ENCODE results near the gene DNM1L. TPM values are rescaled to one million over a fixed set of nuclear protein-coding genes. Genes with fewer than 3 reads are reported as not detected.

The DNM1L gene
- total RNA-seq, 4 donors from 2014 or later: 32.8 to 83.4 (median 35.9) TPM

DNA sequence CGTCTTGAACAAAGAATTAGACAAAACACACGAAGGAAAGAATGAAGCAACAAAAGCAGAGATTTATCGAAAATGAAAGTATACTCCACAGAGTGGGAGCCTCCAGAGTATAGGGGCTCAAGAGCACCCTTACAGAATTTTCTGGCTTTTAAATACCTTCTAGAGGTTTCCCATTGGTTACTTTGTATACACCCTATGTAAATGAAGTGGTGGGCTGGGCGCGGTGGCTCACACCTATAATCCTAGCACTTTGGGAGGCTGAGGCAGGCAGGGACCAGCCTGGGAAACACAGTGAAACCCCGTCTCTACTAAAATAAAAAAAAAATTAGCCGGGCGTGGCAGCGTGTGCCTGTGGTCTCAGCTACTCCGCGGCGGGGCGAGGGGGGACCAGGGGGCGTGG, 13.1 kb upstream of the DNM1L start:
- H3K27me3 ChIP-seq: no peaks in the 10 kb centered on the region
- H3K27ac ChIP-seq: no peak overlapping the region
- no peak overlapping the region for H3K4me3 ChIP-seq

DNA sequence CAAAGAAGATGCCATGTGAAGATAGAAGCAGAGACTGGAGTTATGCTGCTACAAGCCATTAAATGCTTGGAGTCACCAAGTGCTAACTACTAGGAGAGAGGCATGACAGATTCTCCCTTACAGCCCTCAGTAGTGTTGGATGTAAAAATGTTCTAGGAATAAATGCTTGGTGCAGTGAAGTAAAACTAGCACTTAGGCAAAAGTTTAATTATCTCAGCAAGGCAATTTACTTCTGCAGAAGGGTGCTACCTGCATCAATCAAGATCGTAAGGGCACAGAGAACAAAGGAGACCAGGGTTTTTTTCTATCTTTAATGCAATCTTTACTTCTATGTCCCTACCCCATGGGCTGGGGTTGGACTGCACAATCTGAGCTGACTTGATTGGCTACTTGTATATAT, 9.5 kb upstream of the DNM1L start:
- no peak for DNase-seq (ENCODE audit: low spot score in 2 of 2)
- Histone ChIP-seq H3K27ac (no peak overlapping the region), H3K36me3 (no peaks in the 10 kb centered on the region), H3K4me1 (no peaks in the 10 kb centered on the region), H3K9me3 (no peaks in the 10 kb centered on the region), H3K27me3 (no peaks in the 10 kb centered on the region), H3K4me3 (no peak overlapping the region)
- TF ChIP-seq POLR2AphosphoS5 (IDR thresholded peaks at IDR 0.05): no peak
- TF ChIP-seq, protein P1, sequence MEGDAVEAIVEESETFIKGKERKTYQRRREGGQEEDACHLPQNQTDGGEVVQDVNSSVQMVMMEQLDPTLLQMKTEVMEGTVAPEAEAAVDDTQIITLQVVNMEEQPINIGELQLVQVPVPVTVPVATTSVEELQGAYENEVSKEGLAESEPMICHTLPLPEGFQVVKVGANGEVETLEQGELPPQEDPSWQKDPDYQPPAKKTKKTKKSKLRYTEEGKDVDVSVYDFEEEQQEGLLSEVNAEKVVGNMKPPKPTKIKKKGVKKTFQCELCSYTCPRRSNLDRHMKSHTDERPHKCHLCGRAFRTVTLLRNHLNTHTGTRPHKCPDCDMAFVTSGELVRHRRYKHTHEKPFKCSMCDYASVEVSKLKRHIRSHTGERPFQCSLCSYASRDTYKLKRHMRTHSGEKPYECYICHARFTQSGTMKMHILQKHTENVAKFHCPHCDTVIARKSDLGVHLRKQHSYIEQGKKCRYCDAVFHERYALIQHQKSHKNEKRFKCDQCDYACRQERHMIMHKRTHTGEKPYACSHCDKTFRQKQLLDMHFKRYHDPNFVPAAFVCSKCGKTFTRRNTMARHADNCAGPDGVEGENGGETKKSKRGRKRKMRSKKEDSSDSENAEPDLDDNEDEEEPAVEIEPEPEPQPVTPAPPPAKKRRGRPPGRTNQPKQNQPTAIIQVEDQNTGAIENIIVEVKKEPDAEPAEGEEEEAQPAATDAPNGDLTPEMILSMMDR (IDR thresholded peaks at IDR 0.05): no peak
- 94% methylated on average over 1 of the region's 1 CpG for WGBS

More for the DNA sequence above, 13.1 kb upstream of the DNM1L start:
- no peaks in the 10 kb centered on the region for H3K4me1 ChIP-seq
- H3K9me3 ChIP-seq: no peaks in the 10 kb centered on the region
- 92% methylated on average over 14 of the region's 14 CpGs for WGBS
- H3K36me3 ChIP-seq: no peaks in the 10 kb centered on the region
- no peak for DNase-seq (ENCODE audit: low spot score in 2 of 2)
- TF ChIP-seq POLR2A (IDR thresholded peaks at IDR 0.05): no peak
- no peak for TF ChIP-seq EP300 (IDR thresholded peaks at IDR 0.05)
- TF ChIP-seq POLR2AphosphoS5 (IDR thresholded peaks at IDR 0.05): no peak

DNA sequence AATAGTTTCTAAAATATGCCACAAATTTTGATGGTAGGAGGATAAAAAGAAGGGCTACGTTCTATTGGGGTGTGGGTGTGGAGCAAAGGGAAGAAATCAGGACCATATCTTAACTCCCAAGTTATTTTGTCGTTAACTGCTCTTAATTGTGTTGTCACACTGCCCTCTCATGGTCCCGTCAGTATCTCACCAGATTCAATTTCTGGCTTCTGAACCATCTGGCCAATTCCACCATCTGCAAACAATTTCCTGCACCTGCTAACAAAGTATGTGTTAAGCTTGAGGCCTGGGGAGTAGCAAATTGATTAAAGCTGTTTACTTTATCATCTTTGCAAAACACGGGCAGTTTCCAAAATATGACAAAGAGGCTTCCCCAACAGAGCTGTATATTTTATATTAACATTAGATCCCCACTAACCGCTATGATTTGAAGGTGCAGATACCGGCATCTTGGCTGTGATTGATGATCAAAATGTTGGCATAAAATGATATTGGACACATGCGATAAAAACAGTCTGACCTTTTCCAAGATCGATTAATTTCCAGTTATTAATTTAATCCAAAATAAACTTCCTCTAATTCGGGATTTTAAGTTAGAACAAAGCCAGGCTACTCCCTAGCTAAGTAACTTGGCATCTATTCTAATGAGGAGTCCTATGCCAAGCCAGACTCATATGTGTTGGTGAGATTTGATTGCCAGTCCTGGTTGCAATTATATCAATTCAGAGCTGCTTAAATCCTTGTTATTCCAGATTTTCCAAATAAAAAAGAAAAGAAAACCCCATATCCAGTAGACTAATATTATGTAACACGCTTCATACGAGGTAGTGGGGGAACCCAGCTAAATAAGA, 6.9 kb upstream of the DNM1L start:
- H3K27me3 ChIP-seq: no peaks in the 10 kb centered on the region
- WGBS: 28% methylated on average over 11 of the region's 11 CpGs
- no peaks in the 10 kb centered on the region for H3K9me3 ChIP-seq
- no peaks in the 10 kb centered on the region for H3K4me1 ChIP-seq
- no peak overlapping the region for H3K4me3 ChIP-seq
- no peak for DNase-seq (ENCODE audit: low spot score in 2 of 2)
- H3K36me3 ChIP-seq: no peaks in the 10 kb centered on the region
- TF ChIP-seq EP300 (IDR thresholded peaks at IDR 0.05): no peak
- TF ChIP-seq POLR2A (IDR thresholded peaks at IDR 0.05): no peak
- no peak for TF ChIP-seq POLR2AphosphoS5 (IDR thresholded peaks at IDR 0.05)
- TF ChIP-seq, protein P1 (IDR thresholded peaks at IDR 0.05): peak; percentile 38 to 42
- no peak overlapping the region for H3K27ac ChIP-seq

DNA sequence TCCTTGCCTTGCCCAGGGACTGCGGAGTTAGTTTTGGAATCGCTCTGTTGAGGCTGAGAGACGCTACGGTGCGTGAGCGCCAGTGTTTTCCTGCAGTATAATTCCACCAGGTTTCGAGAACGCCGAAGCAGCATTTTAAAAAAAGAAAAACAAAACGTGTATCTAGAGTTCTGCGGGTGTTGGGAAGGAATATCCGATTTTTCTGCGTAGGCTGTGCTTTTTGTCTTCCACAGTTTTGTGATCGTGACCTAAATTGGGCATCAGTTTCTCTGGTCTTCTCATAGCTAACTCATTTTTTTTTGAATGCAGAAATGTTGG, 778 bp downstream of the DNM1L start:
- no peak for DNase-seq (ENCODE audit: low spot score in 2 of 2)
- H3K27me3 ChIP-seq: no peaks in the 10 kb centered on the region
- H3K4me1 ChIP-seq: peaks cover 22% of the 10 kb centered on the region
- peak overlapping the region; percentile 94 for H3K27ac ChIP-seq
- under 1% methylated on average over 14 of the region's 14 CpGs for WGBS
- TF ChIP-seq POLR2AphosphoS5 (IDR thresholded peaks at IDR 0.05): no peak
- TF ChIP-seq POLR2A (IDR thresholded peaks at IDR 0.05): no peak
- TF ChIP-seq, protein P1 (IDR thresholded peaks at IDR 0.05): no peak
- no peak for TF ChIP-seq EP300 (IDR thresholded peaks at IDR 0.05)
- peak overlapping the region; percentile 83 for H3K4me3 ChIP-seq
- H3K36me3 ChIP-seq: no peaks in the 10 kb centered on the region
- H3K9me3 ChIP-seq: no peaks in the 10 kb centered on the region

DNA sequence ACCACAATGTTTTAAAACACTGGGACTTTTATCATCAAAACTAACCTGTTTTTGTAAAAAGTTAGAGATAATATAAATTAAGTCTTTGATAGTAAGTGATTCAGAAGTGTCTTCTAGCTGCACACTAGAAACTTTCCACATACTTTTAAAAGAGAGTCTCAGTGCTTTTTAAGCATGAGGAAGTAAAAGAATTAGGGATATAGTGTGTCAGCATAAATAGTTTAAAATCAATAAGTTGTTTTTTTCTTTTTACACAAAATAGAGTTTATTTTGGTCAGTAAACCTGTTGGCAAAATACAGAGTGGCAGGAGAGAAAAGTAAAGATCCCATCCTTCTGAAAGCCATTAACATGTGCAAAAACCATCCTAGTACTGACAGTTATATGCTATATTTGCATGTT, 1.7 kb downstream of the DNM1L start:
- Histone ChIP-seq H3K4me1 (peaks cover 22% of the 10 kb centered on the region), H3K27me3 (no peaks in the 10 kb centered on the region), H3K36me3 (peaks cover 3% of the 10 kb centered on the region), H3K27ac (no peak overlapping the region), H3K4me3 (peak overlapping the region; percentile 83), H3K9me3 (no peaks in the 10 kb centered on the region)
- DNase-seq (ENCODE audit: low spot score in 2 of 2): no peak
- TF ChIP-seq EP300 (IDR thresholded peaks at IDR 0.05) (no peak), POLR2A (IDR thresholded peaks at IDR 0.05) (no peak), POLR2AphosphoS5 (IDR thresholded peaks at IDR 0.05) (no peak)
- TF ChIP-seq, protein P1 (IDR thresholded peaks at IDR 0.05): no peak
